Measurements from ENCODE around the gene RUFY3. TPM values are rescaled to one million over a fixed set of nuclear protein-coding genes. Genes with fewer than 3 reads are reported as not detected.

RUFY3 gene
- total and polyA plus RNA-seq, 2 of the 13 experiments (the other 11 are each of a cell fraction or from before 2014, with no cell fraction given), result 17.9 to 25.3 TPM

DNA sequence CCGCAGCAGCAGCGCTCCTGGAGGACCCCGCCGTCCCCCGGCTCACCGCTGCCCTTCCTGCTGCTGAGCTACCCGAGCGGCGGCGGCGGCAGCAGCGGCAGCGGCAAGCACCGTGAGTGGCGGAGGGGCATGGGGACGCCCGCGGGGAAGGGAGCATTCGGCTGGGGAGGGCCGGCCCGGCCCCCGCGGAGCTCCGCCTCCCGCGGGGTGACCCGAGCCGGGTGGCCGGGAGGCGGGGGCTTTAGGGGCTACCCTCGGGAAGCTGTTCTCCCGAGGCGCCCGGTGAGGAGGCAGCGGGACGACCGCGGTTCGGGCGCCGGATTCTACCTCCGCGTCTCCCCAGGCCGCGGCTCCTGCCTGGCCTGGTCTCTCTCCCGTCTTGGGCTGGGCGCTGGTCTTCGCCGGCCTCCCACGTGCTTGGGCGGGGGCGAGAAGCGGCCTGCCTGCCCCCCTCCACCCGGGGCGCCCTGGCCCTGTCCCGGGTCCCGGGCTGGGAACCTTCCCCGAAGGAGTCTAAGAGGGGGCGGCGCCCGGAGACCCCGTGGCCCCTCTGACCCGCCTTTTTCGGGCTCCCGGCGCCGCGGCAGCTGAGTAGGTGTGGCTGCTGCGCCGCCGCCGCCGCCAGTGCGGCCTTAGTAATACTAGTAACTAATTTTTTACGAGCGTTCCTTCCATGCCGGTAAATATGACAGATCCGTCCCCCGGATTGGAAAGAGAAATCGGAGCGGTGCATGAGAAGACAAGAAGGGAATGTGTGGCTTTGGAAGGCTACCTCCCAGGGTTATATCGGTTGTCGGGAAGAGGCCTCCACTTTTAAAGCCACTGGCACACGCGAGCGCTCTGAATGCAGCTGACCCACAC is 16.4 kb upstream of the RUFY3 start (continued):
- no peak for TF ChIP-seq ZNF318 (CRISPR knock-in tag; IDR thresholded peaks at IDR 0.05)
- no peak for TF ChIP-seq ZNF317 (CRISPR knock-in tag; IDR thresholded peaks at IDR 0.05)
- TF ChIP-seq TERF1 (CRISPR knock-in tag; IDR thresholded peaks at IDR 0.05), result no peak
- no peak for TF ChIP-seq ZMYM2 (CRISPR knock-in tag; IDR thresholded peaks at IDR 0.05)
- no peak for TF ChIP-seq ZNF335 (CRISPR knock-in tag; IDR thresholded peaks at IDR 0.05)
- no peak for TF ChIP-seq MIER3 (CRISPR knock-in tag; IDR thresholded peaks at IDR 0.05; ENCODE audit: borderline replicate concordance)
- TF ChIP-seq AKAP8 (CRISPR knock-in tag; IDR thresholded peaks at IDR 0.05), result no peak
- TF ChIP-seq, protein P1, sequence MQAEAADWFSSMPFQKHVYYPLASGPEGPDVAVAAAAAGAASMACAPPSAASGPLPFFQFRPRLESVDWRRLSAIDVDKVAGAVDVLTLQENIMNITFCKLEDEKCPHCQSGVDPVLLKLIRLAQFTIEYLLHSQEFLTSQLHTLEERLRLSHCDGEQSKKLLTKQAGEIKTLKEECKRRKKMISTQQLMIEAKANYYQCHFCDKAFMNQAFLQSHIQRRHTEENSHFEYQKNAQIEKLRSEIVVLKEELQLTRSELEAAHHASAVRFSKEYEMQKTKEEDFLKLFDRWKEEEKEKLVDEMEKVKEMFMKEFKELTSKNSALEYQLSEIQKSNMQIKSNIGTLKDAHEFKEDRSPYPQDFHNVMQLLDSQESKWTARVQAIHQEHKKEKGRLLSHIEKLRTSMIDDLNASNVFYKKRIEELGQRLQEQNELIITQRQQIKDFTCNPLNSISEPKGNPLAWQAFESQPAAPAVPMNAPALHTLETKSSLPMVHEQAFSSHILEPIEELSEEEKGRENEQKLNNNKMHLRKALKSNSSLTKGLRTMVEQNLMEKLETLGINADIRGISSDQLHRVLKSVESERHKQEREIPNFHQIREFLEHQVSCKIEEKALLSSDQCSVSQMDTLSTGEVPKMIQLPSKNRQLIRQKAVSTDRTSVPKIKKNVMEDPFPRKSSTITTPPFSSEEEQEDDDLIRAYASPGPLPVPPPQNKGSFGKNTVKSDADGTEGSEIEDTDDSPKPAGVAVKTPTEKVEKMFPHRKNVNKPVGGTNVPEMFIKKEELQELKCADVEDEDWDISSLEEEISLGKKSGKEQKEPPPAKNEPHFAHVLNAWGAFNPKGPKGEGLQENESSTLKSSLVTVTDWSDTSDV (CRISPR knock-in tag; IDR thresholded peaks at IDR 0.05), result peak; percentile 84
- TF ChIP-seq ZNF275 (CRISPR knock-in tag; IDR thresholded peaks at IDR 0.05; ENCODE audit: borderline replicate concordance), result 0 out of 2 replicates have a peak, but pooled peaks have one; percentile 55
- TF ChIP-seq KDM1A (CRISPR knock-in tag; IDR thresholded peaks at IDR 0.05), result no peak
- no peak; the same call in 1 of the 2 replicates for TF ChIP-seq ZBTB2 (CRISPR knock-in tag; IDR thresholded peaks at IDR 0.05; ENCODE audit: low read depth)
- no peak for TF ChIP-seq ZNF12 (CRISPR knock-in tag; IDR thresholded peaks at IDR 0.05)
- TF ChIP-seq ZNF224 (CRISPR knock-in tag; IDR thresholded peaks at IDR 0.05), result 0 out of 2 replicates have a peak, but pooled peaks have one; percentile 57
